OCI-LY3 (cell line): Measurements from ENCODE around the gene ADAP2.

Experiments
- CTCF ChIP-seq: fragments of 200-600, 300-600 bp; sonication (generic); IDR thresholded peaks from 2 replicates; pipeline ENCODE4 v1.5.1; 2014; ENCODE audit warnings: antibody characterized with exemption, low read length, low read depth
- EZH2phosphoT487 ChIP-seq: fragments of 200-600 bp; shearing (Covaris generic); IDR thresholded peaks from 2 replicates; pipeline ENCODE4 v1.6.1; 2018; ENCODE audit warnings: antibody characterized with exemption, mixed run types, low read depth

GRCh38 chr17:30982855-30983254 lies 61.1 kb downstream of the ADAP2 start:
- TF ChIP-seq CTCF (no peak), EZH2phosphoT487 (no peak)
